Neural cell (in vitro differentiated cells): Measurements from ENCODE around the gene COL25A1. TPM values are rescaled to one million over a fixed set of nuclear protein-coding genes. Genes with fewer than 3 reads are reported as not detected.

ENCODE experiments used
- H2AFZ ChIP-seq: fragments of 200-600, 300-800 bp; sonication (generic), shearing (Covaris generic); 2 replicates; pipeline ENCODE4 v1.6.0; 2014; ENCODE audit warnings: low read depth, mild to moderate bottlenecking, antibody characterized with exemption, low read length, moderate library complexity
- H3F3A ChIP-seq: fragments of 200-600 bp; shearing (Covaris generic); 2 replicates; pipeline ENCODE4 v1.6.1; 2016; ENCODE audit warnings: mild to moderate bottlenecking, moderate library complexity, mixed read lengths, antibody characterized with exemption, low read length; ENCODE audit not compliant: insufficient read depth, poor library complexity, severe bottlenecking
- H3K27ac ChIP-seq: fragments of 200-600, 300-800 bp; sonication (generic), shearing (Covaris generic); 2 replicates; pipeline ENCODE4 v1.5.1; 2014; ENCODE audit warnings: mild to moderate bottlenecking, low read length, moderate library complexity
- H3K27me3 ChIP-seq: fragments of 300-800, 200-600 bp; sonication (generic), shearing (Covaris generic); 2 replicates; pipeline ENCODE4 v1.6.0; 2014; ENCODE audit warnings: mild to moderate bottlenecking, low read depth, low read length, moderate library complexity; ENCODE audit not compliant: insufficient read depth
- H3K36me3 ChIP-seq: fragments of 300-800, 200-600 bp; sonication (generic), shearing (Covaris generic); 2 replicates; pipeline ENCODE4 v1.5.1; 2014; ENCODE audit warnings: mild to moderate bottlenecking, antibody characterized with exemption, low read length, moderate library complexity; ENCODE audit not compliant: insufficient read depth
- H3K4me2 ChIP-seq: fragments of 300-800, 200-600 bp; sonication (generic), shearing (Covaris generic); 2 replicates; pipeline ENCODE4 v1.6.0; 2014; ENCODE audit warnings: mild to moderate bottlenecking, low read length
- H3K4me3 ChIP-seq: fragments of 300-800, 200-600 bp; sonication (generic), shearing (Covaris generic); 2 replicates; pipeline ENCODE4 v1.5.1; 2014; ENCODE audit warnings: mild to moderate bottlenecking, low read length, moderate library complexity
- H3K79me2 ChIP-seq: fragments of 200-600 bp; shearing (Covaris generic); replicated peaks from 2 replicates; pipeline ENCODE4 v1.6.0; 2014; ENCODE audit warnings: mild to moderate bottlenecking, low read length, moderate library complexity; ENCODE audit not compliant: insufficient read depth
- H3K9ac ChIP-seq: fragments of 300-800, 200-600 bp; sonication (generic), shearing (Covaris generic); 2 replicates; pipeline ENCODE4 v1.6.1; 2016; ENCODE audit warnings: mild to moderate bottlenecking, low read length, mixed read lengths
- H3K9me2 ChIP-seq: fragments of 200-600 bp; shearing (Covaris generic); 2 replicates; pipeline ENCODE4 v1.6.1; 2016; ENCODE audit warnings: mild to moderate bottlenecking, low read length, mixed read lengths; ENCODE audit not compliant: insufficient read depth
- H3K9me3 ChIP-seq: fragments of 200-600, 300-800 bp; sonication (generic), shearing (Covaris generic); 2 replicates; pipeline ENCODE4 v1.6.1; 2016; ENCODE audit warnings: mild to moderate bottlenecking, mixed run types, low read length, moderate library complexity, mixed read lengths
- H4K20me1 ChIP-seq: fragments of 200-600 bp; shearing (Covaris generic); 2 replicates; pipeline ENCODE4 v1.6.1; 2016; ENCODE audit warnings: mild to moderate bottlenecking, mixed run types; ENCODE audit not compliant: insufficient read depth
- EP300 ChIP-seq: fragments of 450-650 bp; conservative IDR thresholded peaks from 2 replicates; pipeline ENCODE4 v1.6.1; 2014; ENCODE audit warnings: antibody characterized with exemption, mild to moderate bottlenecking, moderate library complexity; ENCODE audit not compliant: poor library complexity, severe bottlenecking
- EZH2 ChIP-seq: fragments of 200-600, 300-800 bp; shearing (Covaris generic), sonication (generic); IDR thresholded peaks from 2 replicates; pipeline ENCODE4 v1.6.1; 2014; ENCODE audit warnings: antibody characterized with exemption, low read length, borderline replicate concordance, mild to moderate bottlenecking; ENCODE audit not compliant: insufficient read depth, poor library complexity, severe bottlenecking
- MXI1 ChIP-seq: fragments of 450-650 bp; conservative IDR thresholded peaks from 2 replicates; pipeline ENCODE4 v1.6.1; 2014; ENCODE audit warnings: antibody characterized with exemption, mild to moderate bottlenecking; ENCODE audit not compliant: poor library complexity, severe bottlenecking
- POLR2AphosphoS5 ChIP-seq: IDR thresholded peaks from 2 replicates; pipeline ENCODE4 v1.6.1; 2012
- RAD21 ChIP-seq: fragments of 450-650 bp; conservative IDR thresholded peaks from 2 replicates; pipeline ENCODE4 v1.6.1; 2014; ENCODE audit warnings: antibody characterized with exemption, mild to moderate bottlenecking, moderate library complexity
- SMC3 ChIP-seq: fragments of 450-650 bp; conservative IDR thresholded peaks from 2 replicates; pipeline ENCODE4 v1.6.1; 2014; ENCODE audit warnings: antibody characterized with exemption, mild to moderate bottlenecking, moderate library complexity; ENCODE audit not compliant: poor library complexity
- TAF1 ChIP-seq: IDR thresholded peaks from 2 replicates; pipeline ENCODE4 v1.6.1; 2012; ENCODE audit warnings: low read depth
- polyA plus RNA-seq: library from polyadenylated mRNA; depleted of rRNA; stranded (reverse); fragments of >200 nt; gene quantifications from 2 replicates; pipeline ENCODE4 v1.2.3, GENCODE V29; 2014
- TF ChIP-seq, protein P1 (sequence below): fragments of 450-650 bp; IDR thresholded peaks from 2 replicates; pipeline ENCODE4 v1.5.1; 2014; ENCODE audit warnings: antibody characterized with exemption, mild to moderate bottlenecking, moderate library complexity; ENCODE audit not compliant: poor library complexity, severe bottlenecking
- TF ChIP-seq, protein P2 (sequence below): IDR thresholded peaks from 2 replicates; pipeline ENCODE4 v1.6.1; 2012; ENCODE audit warnings: borderline replicate concordance

Gene COL25A1
- polyA plus RNA-seq, 1 donor from 2014 or later: 32.3 TPM

DNA sequence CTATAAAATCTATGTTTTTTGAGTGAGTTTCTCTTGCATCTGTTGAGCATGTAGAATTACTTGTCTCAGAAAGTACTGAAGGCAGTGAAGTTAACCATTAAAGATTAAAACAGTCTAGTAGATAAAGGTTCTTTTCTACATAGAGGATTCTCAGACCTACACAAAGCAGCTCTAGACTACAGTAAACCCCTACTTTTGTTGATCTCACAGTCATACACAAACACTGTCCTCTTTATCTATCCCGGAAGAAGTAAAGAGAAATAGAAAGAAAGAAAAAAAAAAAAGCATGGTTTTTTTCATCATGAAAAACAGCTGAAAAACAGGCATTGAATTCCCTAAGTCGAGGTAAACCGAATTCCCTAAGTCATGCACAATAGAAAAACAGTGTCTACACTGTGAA is 58.6 kb downstream of the COL25A1 start:
- Histone ChIP-seq H3K4me2 (no peak overlapping the region), H3K27ac (no peak overlapping the region), H3F3A (no peaks in the 10 kb centered on the region), H3K79me2 (no peaks in the 10 kb centered on the region), H3K9me2 (no peaks in the 10 kb centered on the region), H4K20me1 (no peaks in the 10 kb centered on the region), H3K4me3 (no peak overlapping the region), H2AFZ (no peak overlapping the region), H3K36me3 (no peaks in the 10 kb centered on the region), H3K9me3 (no peaks in the 10 kb centered on the region), H3K27me3 (no peaks in the 10 kb centered on the region), H3K9ac (no peak overlapping the region)
- TF ChIP-seq EP300: no peak
- no peak for TF ChIP-seq TAF1
- no peak for TF ChIP-seq SMC3
- TF ChIP-seq MXI1: no peak
- TF ChIP-seq, protein P1, sequence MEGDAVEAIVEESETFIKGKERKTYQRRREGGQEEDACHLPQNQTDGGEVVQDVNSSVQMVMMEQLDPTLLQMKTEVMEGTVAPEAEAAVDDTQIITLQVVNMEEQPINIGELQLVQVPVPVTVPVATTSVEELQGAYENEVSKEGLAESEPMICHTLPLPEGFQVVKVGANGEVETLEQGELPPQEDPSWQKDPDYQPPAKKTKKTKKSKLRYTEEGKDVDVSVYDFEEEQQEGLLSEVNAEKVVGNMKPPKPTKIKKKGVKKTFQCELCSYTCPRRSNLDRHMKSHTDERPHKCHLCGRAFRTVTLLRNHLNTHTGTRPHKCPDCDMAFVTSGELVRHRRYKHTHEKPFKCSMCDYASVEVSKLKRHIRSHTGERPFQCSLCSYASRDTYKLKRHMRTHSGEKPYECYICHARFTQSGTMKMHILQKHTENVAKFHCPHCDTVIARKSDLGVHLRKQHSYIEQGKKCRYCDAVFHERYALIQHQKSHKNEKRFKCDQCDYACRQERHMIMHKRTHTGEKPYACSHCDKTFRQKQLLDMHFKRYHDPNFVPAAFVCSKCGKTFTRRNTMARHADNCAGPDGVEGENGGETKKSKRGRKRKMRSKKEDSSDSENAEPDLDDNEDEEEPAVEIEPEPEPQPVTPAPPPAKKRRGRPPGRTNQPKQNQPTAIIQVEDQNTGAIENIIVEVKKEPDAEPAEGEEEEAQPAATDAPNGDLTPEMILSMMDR: no peak
- no peak for TF ChIP-seq EZH2
- no peak for TF ChIP-seq POLR2AphosphoS5
- TF ChIP-seq, protein P2, sequence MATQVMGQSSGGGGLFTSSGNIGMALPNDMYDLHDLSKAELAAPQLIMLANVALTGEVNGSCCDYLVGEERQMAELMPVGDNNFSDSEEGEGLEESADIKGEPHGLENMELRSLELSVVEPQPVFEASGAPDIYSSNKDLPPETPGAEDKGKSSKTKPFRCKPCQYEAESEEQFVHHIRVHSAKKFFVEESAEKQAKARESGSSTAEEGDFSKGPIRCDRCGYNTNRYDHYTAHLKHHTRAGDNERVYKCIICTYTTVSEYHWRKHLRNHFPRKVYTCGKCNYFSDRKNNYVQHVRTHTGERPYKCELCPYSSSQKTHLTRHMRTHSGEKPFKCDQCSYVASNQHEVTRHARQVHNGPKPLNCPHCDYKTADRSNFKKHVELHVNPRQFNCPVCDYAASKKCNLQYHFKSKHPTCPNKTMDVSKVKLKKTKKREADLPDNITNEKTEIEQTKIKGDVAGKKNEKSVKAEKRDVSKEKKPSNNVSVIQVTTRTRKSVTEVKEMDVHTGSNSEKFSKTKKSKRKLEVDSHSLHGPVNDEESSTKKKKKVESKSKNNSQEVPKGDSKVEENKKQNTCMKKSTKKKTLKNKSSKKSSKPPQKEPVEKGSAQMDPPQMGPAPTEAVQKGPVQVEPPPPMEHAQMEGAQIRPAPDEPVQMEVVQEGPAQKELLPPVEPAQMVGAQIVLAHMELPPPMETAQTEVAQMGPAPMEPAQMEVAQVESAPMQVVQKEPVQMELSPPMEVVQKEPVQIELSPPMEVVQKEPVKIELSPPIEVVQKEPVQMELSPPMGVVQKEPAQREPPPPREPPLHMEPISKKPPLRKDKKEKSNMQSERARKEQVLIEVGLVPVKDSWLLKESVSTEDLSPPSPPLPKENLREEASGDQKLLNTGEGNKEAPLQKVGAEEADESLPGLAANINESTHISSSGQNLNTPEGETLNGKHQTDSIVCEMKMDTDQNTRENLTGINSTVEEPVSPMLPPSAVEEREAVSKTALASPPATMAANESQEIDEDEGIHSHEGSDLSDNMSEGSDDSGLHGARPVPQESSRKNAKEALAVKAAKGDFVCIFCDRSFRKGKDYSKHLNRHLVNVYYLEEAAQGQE: no peak
- no peak for TF ChIP-seq RAD21

DNA sequence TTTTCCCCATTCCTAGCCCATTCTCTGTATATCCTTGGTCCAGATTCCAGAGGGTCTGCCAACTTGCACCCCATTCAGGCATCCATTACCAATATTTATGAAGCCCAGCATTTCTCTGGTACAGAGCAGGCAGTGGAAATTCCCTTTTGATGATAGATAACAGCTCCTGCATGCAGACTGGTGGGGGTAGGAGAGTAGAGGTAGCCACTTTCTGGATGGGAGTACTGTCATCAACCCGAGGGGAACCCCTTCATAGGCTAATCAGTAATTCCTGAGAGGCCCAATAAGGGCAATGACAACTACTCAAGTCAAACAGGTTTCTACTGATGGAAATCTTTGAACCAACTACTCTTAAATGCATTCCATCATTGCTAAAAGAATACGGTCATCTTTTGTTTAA is 63.7 kb downstream of the COL25A1 start:
- Histone ChIP-seq H3K9me2 (no peaks in the 10 kb centered on the region), H3K4me2 (no peak overlapping the region), H2AFZ (no peak overlapping the region), H3K9ac (no peak overlapping the region), H3K4me3 (no peak overlapping the region), H3K27me3 (no peaks in the 10 kb centered on the region), H3K36me3 (no peaks in the 10 kb centered on the region), H3K79me2 (no peaks in the 10 kb centered on the region), H3F3A (no peaks in the 10 kb centered on the region), H4K20me1 (no peaks in the 10 kb centered on the region), H3K9me3 (no peaks in the 10 kb centered on the region), H3K27ac (no peak overlapping the region)
- TF ChIP-seq, protein P2: no peak
- TF ChIP-seq EP300: no peak
- TF ChIP-seq EZH2: no peak
- no peak for TF ChIP-seq POLR2AphosphoS5
- no peak for TF ChIP-seq RAD21
- TF ChIP-seq SMC3: no peak
- TF ChIP-seq TAF1: no peak
- TF ChIP-seq, protein P1: no peak
- TF ChIP-seq MXI1: no peak
